Ammon's horn (tissue), 1 donor: ENCODE measurements around the gene SOWAHB.
"Not testable (repeated sequence)": the region's sequence is repeated elsewhere in the genome, so short reads cannot be mapped to it uniquely, and the experiment has no call there.

Source experiments
- DNase-seq: peaks from one replicate; pipeline ENCODE4 v3.0.0-alpha.2; 2016; ENCODE audit warnings: low spot score

Gene SOWAHB

GRCh38 chr4:76894537-76895255 lies 3.2 kb downstream of the SOWAHB start:
- DNase-seq = no peak

- DNase-seq = no peak
Measured at GRCh38 chr4:76892601-76893000, 5.3 kb downstream of the SOWAHB start.

DNA sequence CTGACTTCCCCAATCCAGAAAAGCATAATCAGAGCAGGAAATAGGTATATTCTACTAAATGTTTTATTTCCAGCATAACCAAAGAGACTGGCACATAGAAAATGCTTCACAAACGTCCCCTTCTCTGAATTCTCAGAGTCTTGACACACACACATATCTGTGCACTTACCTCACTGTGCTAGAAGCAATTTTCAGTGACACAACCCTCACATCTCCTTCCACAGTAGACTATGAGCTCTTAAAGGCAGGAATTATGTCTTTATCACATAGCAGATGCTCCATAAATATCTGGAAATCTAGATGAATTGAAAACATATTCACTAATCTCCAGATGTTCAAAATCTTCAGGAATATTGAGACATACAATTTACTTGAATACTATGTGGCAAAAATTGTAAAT lies 5.9 kb downstream of the SOWAHB start:
- DNase-seq = no peak

DNA sequence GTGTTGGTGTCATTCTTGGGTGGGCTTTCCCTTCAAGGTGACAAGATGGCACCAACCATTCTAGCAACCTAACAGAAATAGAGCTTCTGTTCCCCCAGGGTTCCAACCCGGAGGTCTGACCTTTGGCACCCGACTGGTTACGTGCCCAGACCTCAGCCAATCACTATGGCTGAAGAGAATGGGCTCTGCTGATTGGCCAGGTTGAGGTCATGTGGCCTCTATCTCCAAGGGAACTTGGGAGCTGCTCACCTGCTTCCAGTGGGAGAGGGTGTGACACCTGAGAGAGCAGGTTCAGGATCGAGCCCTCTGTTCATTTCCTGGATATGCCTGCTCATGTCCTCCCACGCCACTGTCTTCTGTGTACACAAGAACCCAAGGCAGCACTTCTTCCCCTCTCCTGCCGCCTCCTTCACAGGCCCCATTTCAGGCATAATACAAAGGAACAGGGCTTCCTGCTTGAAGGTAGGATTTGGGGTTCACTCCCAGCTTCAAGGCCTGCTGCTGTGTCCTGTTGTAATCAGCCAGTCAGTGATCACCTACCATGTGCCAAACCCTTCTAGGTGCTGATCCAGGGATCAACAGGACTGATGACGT lies 11.0 kb downstream of the SOWAHB start:
- no peak for DNase-seq

DNA sequence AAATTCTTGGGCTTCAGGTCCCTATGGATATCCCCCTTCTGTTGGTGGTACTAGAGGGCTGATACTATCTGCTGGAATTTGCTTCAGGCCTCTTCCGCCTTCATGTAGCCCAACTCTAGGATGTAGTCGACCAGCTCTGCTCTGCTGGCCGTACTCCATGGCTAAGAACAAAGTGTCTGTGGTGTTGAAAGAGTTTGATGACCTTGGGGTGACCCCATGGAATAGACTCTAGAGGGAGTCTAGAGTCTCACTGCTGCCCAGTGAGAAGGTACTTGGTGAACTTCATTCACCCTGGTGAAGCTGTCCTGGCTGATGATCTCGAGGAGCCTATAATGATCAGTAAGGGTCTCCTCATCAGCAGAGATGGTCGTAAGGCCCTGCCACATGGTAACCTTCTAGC lies 11.7 kb downstream of the SOWAHB start:
- DNase-seq = no peak

GRCh38 chr4:76883147-76883546 lies 14.8 kb downstream of the SOWAHB start:
- no peak for DNase-seq

GRCh38 chr4:76882630-76883029 lies 15.3 kb downstream of the SOWAHB start:
- DNase-seq = no peak

GRCh38 chr4:76881375-76881774 lies 16.6 kb downstream of the SOWAHB start:
- DNase-seq = no peak

- no peak for DNase-seq
Measured at GRCh38 chr4:76879731-76880364, 18.1 kb downstream of the SOWAHB start.

DNA sequence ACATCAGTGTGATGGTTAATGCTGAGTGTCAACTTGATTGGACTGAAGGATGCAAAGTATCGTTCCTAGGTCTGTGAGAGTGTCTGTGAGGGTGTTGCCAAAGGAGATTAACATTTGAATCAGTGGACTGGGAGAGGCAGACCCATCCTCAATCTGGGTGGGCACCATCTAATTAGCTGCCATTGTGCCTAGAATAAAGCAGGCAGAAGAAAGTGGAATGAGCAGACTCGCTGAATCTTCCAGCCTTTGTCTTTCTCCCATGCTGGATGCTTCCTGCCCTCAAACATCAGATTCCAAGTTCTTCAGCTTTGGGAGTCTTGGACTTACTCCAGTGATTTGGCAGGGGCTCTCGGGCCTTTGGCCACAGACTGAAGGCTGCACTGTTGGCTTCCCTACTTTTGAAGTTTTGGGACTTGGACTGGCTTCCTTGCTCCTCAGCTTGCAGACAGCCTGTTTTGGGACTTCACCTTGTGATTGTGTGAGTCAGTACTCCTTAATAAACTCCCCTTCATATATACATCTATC lies 19.2 kb downstream of the SOWAHB start:
- not testable (repeated sequence) for DNase-seq

GRCh38 chr4:76874176-76874575 lies 23.8 kb downstream of the SOWAHB start:
- no peak for DNase-seq

- DNase-seq = no peak
Measured at GRCh38 chr4:76873495-76873894, 24.4 kb downstream of the SOWAHB start.

DNA sequence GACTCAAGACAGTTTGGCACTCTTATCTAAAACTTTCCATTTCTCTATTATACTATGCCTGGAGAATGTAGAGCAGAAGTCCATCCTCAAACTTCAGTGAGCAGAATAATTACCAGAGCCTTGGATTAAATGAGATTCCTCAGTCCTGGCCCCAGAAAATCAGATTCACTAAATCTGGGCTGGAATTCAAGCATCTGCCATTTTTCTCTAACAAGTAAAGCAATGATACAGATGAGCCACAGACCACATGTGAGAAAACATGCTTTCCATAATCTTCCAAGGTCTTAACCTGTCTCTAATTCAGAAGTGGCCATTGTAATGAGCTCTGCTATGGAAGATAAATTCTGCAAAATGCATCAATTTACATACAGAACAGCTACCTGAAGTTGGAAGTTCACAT lies 25.4 kb downstream of the SOWAHB start:
- DNase-seq = no peak

- DNase-seq = not testable (repeated sequence)
Measured at GRCh38 chr4:76868780-76869179, 29.2 kb downstream of the SOWAHB start.

- no peak for DNase-seq
Measured at GRCh38 chr4:76867880-76868655, 29.9 kb downstream of the SOWAHB start.

DNA sequence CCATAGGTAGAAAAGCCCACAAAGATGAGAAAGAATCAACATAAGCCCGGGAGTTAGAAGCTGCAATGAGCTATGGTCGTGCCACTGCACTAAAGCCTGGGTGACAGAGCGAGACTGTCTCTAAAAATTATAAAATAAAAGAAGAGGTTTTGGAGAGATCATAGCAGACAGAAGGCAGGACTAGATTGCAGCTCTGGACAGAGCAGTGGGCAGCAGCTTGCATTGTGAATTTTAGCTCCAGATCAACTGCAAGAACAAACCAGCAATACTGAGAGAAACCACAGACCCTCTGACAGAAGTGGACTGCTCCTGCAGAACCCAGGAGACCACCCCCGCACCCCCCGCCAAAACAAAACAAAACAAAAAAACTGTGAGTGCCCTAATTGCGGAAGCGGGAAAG lies 30.6 kb downstream of the SOWAHB start:
- no peak for DNase-seq

DNA sequence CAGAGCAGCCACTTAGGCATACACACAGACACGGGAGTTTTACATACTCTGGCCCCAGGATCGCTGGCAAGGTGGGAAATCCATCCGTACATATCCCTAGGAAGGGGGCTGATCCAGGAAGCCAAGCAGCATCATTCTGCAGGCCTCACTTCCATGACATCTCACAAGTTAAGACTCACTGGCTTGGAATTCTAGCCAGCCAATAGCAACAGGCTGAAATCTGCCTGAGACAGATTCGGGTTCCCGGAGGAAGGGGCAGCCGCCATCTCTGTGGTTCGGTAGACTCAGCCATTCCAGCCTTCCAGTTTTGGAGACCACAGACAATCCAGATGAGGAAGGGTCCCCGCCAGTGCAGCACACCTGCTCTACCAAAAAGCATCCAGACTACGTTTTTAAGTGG lies 31.3 kb downstream of the SOWAHB start:
- no peak for DNase-seq

DNA sequence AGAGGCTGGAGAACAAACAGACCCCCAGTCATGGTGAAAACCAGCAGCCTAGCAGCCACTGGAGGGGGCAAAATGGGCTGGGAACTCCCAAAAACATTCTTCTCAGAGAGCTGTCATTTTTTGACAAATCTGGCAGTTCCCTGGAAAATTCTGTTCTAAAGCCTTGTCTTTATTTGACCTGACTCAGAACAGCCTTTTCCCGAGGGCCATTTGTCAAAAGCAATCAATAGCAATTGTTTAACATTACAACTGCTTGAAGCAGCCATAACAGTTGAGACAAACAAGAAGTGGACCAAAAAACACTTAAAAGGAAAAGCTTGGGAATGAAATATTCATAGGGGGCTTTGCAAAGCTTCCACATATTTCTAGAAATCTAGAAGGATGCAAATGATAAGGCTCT lies 39.6 kb downstream of the SOWAHB start:
- DNase-seq = no peak

GRCh38 chr4:76857074-76857409 lies 40.9 kb downstream of the SOWAHB start:
- no peak for DNase-seq

GRCh38 chr4:76856243-76857073 lies 41.5 kb downstream of the SOWAHB start:
- peak; percentile 22 for DNase-seq

- no peak for DNase-seq
Measured at GRCh38 chr4:76854858-76855257, 43.1 kb downstream of the SOWAHB start.

DNA sequence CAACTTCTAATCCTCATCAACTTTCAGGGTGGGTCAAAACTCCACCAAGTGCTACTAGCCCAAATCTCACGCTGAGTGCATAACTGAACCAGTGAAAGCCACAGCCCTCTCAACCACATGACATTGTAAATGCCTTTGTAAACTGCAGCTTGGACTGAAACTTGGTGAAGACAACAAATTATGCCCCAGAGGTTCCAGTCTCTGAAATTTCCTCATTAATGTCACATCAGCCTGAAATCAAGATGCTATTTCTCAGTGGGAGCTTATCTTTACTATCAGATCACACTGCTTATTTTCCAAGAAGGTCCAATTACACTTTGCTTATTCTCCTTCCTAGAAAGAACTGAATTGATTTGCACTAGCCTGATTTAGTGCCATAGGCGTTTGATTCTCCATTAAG lies 46.6 kb downstream of the SOWAHB start:
- no peak for DNase-seq
